OCI-LY3 (cell line): Measurements from ENCODE around the gene COMMD1.

Experiments
- CTCF ChIP-seq: fragments of 200-600, 300-600 bp; sonication (generic); IDR thresholded peaks from 2 replicates; pipeline ENCODE4 v1.5.1; 2014; ENCODE audit warnings: antibody characterized with exemption, low read length, low read depth
- EZH2phosphoT487 ChIP-seq: fragments of 200-600 bp; shearing (Covaris generic); IDR thresholded peaks from 2 replicates; pipeline ENCODE4 v1.6.1; 2018; ENCODE audit warnings: antibody characterized with exemption, mixed run types, low read depth

DNA sequence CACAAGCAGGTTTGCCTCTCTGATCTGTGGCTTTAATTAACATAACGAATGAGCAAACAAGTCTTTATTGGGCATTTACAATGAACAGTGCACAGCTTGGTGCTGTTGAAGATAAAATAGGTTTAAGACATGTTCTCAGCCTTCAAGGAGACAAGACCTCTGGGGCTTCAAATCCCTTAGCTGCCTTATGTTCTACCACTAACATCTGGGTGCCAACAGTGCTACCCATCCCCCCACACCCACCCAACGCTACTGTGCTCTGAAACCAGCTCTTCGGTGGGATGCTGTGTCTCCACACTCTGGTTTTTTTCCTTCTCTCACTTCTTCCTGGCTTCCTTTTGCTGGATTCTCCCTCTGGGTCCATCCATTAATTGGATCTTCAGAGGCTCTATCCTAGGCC lies 276.4 kb downstream of the COMMD1 start:
- no peak for TF ChIP-seq CTCF
- TF ChIP-seq EZH2phosphoT487, result no peak
